ENCODE data around the gene MAPK10. TPM values are rescaled to one million over a fixed set of nuclear protein-coding genes. Genes with fewer than 3 reads are reported as not detected.
A peak's percentile ranks its signal among the peaks of the same experiment; 100 is the strongest.

MAPK10 gene
- total RNA-seq, 5 donors from 2014 or later (not counting 1 experiment from before 2014, with no cell fraction given), result 0.07 to 0.35 TPM; not detected in 3

GRCh38 chr4:85994576-85994975, 365.3 kb downstream of the MAPK10 start:
- Mint-ChIP-seq H3K4me3 (no peak overlapping the region), H3K9me3 (no peaks in the 10 kb centered on the region), H3K4me1 (no peaks in the 10 kb centered on the region), H3K27ac (no peak overlapping the region), H3K27me3 (no peaks in the 10 kb centered on the region), H3K36me3 (no peaks in the 10 kb centered on the region)
- H3K27ac ChIP-seq (ENCODE audit: low read length), result no peak overlapping the region
- ATAC-seq (replicated peaks in 1 of 4), result no peak
- no peak for DNase-seq
- ChIA-PET CTCF (interaction anchor here in 1 of 2 donors (0.6 kb wide), 1 partner anchor 1972 kb away, joined by 3 read pairs; no protein-coding TSS in a partner anchor), POLR2A (no interaction called here)
- no peaks in the 10 kb centered on the region for H3K27me3 ChIP-seq (replicated peaks in 1 of 2; ENCODE audit: control insufficient read depth in 2 of 2, extremely low read depth in 1 of 2, insufficient read depth in 2 of 2, low read length in 1 of 2)
- H3K9me3 ChIP-seq, result no peaks in the 10 kb centered on the region
- no peak overlapping the region for H3K4me3 ChIP-seq (ENCODE audit: control insufficient read depth in 1 of 2, extremely low read depth in 1 of 2, low read length in 1 of 2)
- no peaks in the 10 kb centered on the region for H3K36me3 ChIP-seq (ENCODE audit: control insufficient read depth in 2 of 2, extremely low read depth in 1 of 2, insufficient read depth in 1 of 2, low read length in 1 of 2)
- H3K4me1 ChIP-seq (ENCODE audit: control insufficient read depth in 1 of 2, extremely low read depth in 1 of 2, insufficient read depth in 2 of 2, low read length in 2 of 2), result no peaks in the 10 kb centered on the region

GRCh38 chr4:85993641-85994040, 366.2 kb downstream of the MAPK10 start:
- Histone ChIP-seq H3K9me3 (no peaks in the 10 kb centered on the region), H3K36me3 (ENCODE audit: control insufficient read depth in 2 of 2, extremely low read depth in 1 of 2, insufficient read depth in 1 of 2, low read length in 1 of 2) (no peaks in the 10 kb centered on the region), H3K27ac (ENCODE audit: low read length) (no peak overlapping the region), H3K27me3 (replicated peaks in 1 of 2; ENCODE audit: control insufficient read depth in 2 of 2, extremely low read depth in 1 of 2, insufficient read depth in 2 of 2, low read length in 1 of 2) (no peaks in the 10 kb centered on the region), H3K4me3 (ENCODE audit: control insufficient read depth in 1 of 2, extremely low read depth in 1 of 2, low read length in 1 of 2) (no peak overlapping the region), H3K4me1 (ENCODE audit: control insufficient read depth in 1 of 2, extremely low read depth in 1 of 2, insufficient read depth in 2 of 2, low read length in 2 of 2) (no peaks in the 10 kb centered on the region)
- no CpG with 5 or more reads among the region's 2 CpGs for WGBS (ENCODE audit: insufficient coverage)
- CTCF ChIA-PET, result no interaction called here
- Mint-ChIP-seq H3K27me3 (no peaks in the 10 kb centered on the region), H3K36me3 (no peaks in the 10 kb centered on the region), H3K4me1 (no peaks in the 10 kb centered on the region), H3K9me3 (no peaks in the 10 kb centered on the region), H3K27ac (no peak overlapping the region), H3K4me3 (no peak overlapping the region)
- ATAC-seq (replicated peaks in 1 of 4) (no peak), DNase-seq (no peak)
- POLR2A ChIA-PET, result no interaction called here

DNA sequence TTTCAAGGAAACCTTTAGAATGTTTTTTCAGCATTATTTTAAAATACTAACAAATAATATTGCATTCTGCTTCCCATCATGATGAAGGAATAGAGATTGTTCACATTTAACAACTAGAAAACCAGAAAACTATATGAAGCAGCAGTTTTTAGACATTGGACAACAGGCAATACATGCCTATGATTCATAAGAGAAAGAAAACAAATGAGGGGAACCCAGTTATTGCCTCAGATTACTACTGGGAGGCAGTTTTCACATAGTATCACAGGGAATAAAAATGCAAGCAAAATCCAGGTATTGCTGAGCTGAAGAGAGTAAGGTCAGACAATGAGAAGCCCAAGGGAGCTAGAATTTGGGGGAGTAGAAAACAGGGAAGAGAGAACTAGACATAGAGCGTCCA, 373.6 kb downstream of the MAPK10 start:
- CTCF ChIA-PET, result no interaction called here
- Histone ChIP-seq H3K27ac (ENCODE audit: low read length) (no peak overlapping the region), H3K4me1 (ENCODE audit: control insufficient read depth in 1 of 2, extremely low read depth in 1 of 2, insufficient read depth in 2 of 2, low read length in 2 of 2) (no peaks in the 10 kb centered on the region), H3K4me3 (ENCODE audit: control insufficient read depth in 1 of 2, extremely low read depth in 1 of 2, low read length in 1 of 2) (no peak overlapping the region), H3K9me3 (no peaks in the 10 kb centered on the region), H3K27me3 (replicated peaks in 1 of 2; ENCODE audit: control insufficient read depth in 2 of 2, extremely low read depth in 1 of 2, insufficient read depth in 2 of 2, low read length in 1 of 2) (no peaks in the 10 kb centered on the region), H3K36me3 (ENCODE audit: control insufficient read depth in 2 of 2, extremely low read depth in 1 of 2, insufficient read depth in 1 of 2, low read length in 1 of 2) (no peaks in the 10 kb centered on the region)
- Mint-ChIP-seq H3K27me3 (peaks cover 0 to 5% of the 10 kb centered on the region in 2 donors), H3K27ac (no peak overlapping the region), H3K4me1 (no peaks in the 10 kb centered on the region), H3K4me3 (no peak overlapping the region), H3K36me3 (no peaks in the 10 kb centered on the region), H3K9me3 (peaks cover 0 to 4% (median 0%) of the 10 kb centered on the region in 3 donors)
- WGBS (ENCODE audit: insufficient coverage), result no CpG with 5 or more reads among the region's 1 CpG
- no peak for DNase-seq
- no peak for ATAC-seq (replicated peaks in 1 of 4)
- POLR2A ChIA-PET, result no interaction called here

DNA sequence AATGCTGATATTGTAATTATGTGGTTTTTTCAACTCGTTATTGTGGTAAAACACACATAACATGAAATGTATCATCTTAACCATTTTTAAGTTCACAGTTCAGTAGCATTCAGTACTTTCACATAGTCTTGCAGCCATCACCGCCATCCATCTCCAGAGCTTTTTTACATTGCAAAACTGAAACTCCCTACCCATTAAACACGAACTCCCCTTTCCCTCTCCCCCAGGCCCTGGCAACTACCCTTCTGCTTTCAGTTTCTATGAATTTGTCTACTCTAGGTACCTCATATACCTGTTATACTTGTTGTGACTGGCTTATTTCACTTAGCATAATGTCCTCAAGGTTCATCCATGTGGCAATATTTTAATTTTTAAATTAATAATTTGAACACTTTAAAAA, 380.6 kb downstream of the MAPK10 start:
- H3K27me3 Mint-ChIP-seq, result peaks cover 0 to 5% of the 10 kb centered on the region in 2 donors
- WGBS (ENCODE audit: insufficient coverage), result 44% methylated on average over 2 of the region's 3 CpGs
- ATAC-seq (replicated peaks in 1 of 4) (no peak), DNase-seq (no peak)
- H3K4me3 Mint-ChIP-seq, result no peak overlapping the region
- Histone ChIP-seq H3K27me3 (replicated peaks in 1 of 2; ENCODE audit: control insufficient read depth in 2 of 2, extremely low read depth in 1 of 2, insufficient read depth in 2 of 2, low read length in 1 of 2) (no peaks in the 10 kb centered on the region), H3K36me3 (ENCODE audit: control insufficient read depth in 2 of 2, extremely low read depth in 1 of 2, insufficient read depth in 1 of 2, low read length in 1 of 2) (no peaks in the 10 kb centered on the region), H3K9me3 (no peaks in the 10 kb centered on the region), H3K4me3 (ENCODE audit: control insufficient read depth in 1 of 2, extremely low read depth in 1 of 2, low read length in 1 of 2) (no peak overlapping the region), H3K27ac (ENCODE audit: low read length) (no peak overlapping the region), H3K4me1 (ENCODE audit: control insufficient read depth in 1 of 2, extremely low read depth in 1 of 2, insufficient read depth in 2 of 2, low read length in 2 of 2) (no peaks in the 10 kb centered on the region)
- H3K4me1 Mint-ChIP-seq, result no peaks in the 10 kb centered on the region
- H3K9me3 Mint-ChIP-seq, result peaks cover 0 to 4% (median 0%) of the 10 kb centered on the region in 3 donors
- no peak overlapping the region for H3K27ac Mint-ChIP-seq
- H3K36me3 Mint-ChIP-seq, result no peaks in the 10 kb centered on the region
- ChIA-PET CTCF (no interaction called here), POLR2A (no interaction called here)

DNA sequence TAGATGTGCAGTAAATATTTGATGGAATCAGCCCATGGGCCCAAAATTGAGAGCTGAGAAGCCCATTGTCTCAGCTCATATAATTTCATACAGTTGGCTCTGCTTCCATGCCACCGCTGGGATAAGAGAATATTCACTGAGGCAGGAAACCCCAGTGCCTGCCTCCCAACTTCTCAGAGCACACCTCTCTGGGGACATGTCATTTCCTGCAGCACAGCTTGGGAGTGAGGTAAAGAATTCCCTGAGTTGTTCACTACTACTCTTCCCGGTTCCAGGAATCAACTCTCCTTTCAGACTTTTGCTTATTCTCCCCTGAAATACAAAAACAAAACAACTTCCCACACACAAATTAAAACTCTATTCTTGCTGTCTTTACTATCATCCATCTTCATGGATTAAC, 389.3 kb downstream of the MAPK10 start:
- Mint-ChIP-seq H3K4me3 (no peak overlapping the region), H3K36me3 (no peaks in the 10 kb centered on the region), H3K9me3 (no peaks in the 10 kb centered on the region), H3K27ac (no peak overlapping the region), H3K4me1 (no peaks in the 10 kb centered on the region), H3K27me3 (no peaks in the 10 kb centered on the region)
- H3K4me1 ChIP-seq (ENCODE audit: control insufficient read depth in 1 of 2, extremely low read depth in 1 of 2, insufficient read depth in 2 of 2, low read length in 2 of 2), result no peaks in the 10 kb centered on the region
- no peak overlapping the region for H3K4me3 ChIP-seq (ENCODE audit: control insufficient read depth in 1 of 2, extremely low read depth in 1 of 2, low read length in 1 of 2)
- DNase-seq, result no peak
- POLR2A ChIA-PET, result no interaction called here
- H3K36me3 ChIP-seq (ENCODE audit: control insufficient read depth in 2 of 2, extremely low read depth in 1 of 2, insufficient read depth in 1 of 2, low read length in 1 of 2), result no peaks in the 10 kb centered on the region
- WGBS (ENCODE audit: insufficient coverage), result no CpG with 5 or more reads among the region's 2 CpGs
- CTCF ChIA-PET, result no interaction called here
- H3K27me3 ChIP-seq (replicated peaks in 1 of 2; ENCODE audit: control insufficient read depth in 2 of 2, extremely low read depth in 1 of 2, insufficient read depth in 2 of 2, low read length in 1 of 2), result no peaks in the 10 kb centered on the region
- no peak overlapping the region for H3K27ac ChIP-seq (ENCODE audit: low read length)
- no peaks in the 10 kb centered on the region for H3K9me3 ChIP-seq
- ATAC-seq (replicated peaks in 1 of 4), result no peak

DNA sequence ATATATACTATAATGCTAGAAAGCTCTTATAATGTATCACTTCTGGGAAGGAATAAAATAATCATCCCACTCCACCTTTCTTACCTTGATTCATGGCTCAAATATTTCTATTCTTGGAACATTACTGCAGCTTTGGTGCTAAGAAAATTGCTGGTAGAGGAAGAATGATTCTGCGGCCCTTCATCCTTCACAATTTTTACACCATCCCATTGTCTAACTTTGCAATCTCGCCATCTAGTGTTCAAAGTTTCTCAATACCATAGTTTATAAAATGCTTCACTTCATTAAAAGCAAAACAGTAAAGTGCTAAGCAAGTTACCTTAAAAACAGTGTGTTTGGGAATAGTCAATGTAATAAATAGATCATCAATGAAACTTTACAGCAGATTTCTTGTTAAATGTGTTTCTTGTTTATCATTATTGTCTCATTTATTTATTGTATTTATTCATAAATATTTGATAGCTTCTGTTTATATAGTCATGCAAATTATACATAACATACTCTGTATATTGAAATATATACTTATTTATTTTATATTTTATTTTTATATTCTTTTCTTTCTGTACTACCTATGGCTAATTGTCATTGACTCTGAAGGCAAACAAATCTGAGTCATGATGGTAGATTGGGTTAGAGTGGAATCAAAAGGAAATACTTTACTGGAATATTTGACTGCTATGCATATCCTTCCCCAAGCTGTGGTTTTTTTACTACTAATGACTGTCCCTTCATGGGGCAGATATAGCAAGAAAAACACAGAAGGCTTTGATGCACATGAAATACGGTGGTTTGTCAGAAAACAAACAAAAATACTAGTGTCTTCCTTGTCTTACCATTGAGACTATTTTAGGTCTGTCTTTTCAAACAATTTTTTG, 390.7 kb downstream of the MAPK10 start:
- Mint-ChIP-seq H3K36me3 (no peaks in the 10 kb centered on the region), H3K4me3 (no peak overlapping the region), H3K27ac (no peak overlapping the region), H3K4me1 (no peaks in the 10 kb centered on the region), H3K27me3 (no peaks in the 10 kb centered on the region), H3K9me3 (peaks cover 0 to 3% (median 2%) of the 10 kb centered on the region in 3 donors)
- no peaks in the 10 kb centered on the region for H3K4me1 ChIP-seq (ENCODE audit: control insufficient read depth in 1 of 2, extremely low read depth in 1 of 2, insufficient read depth in 2 of 2, low read length in 2 of 2)
- DNase-seq (peak in 1 of 35 experiments; percentile 1), ATAC-seq (replicated peaks in 1 of 4) (no peak)
- ChIA-PET POLR2A (no interaction called here), CTCF (interaction anchor here in 1 of 2 donors (0.7 kb wide), 1 partner anchor 59 kb away, joined by 3 read pairs; no protein-coding TSS in a partner anchor)
- no peaks in the 10 kb centered on the region for H3K27me3 ChIP-seq (replicated peaks in 1 of 2; ENCODE audit: control insufficient read depth in 2 of 2, extremely low read depth in 1 of 2, insufficient read depth in 2 of 2, low read length in 1 of 2)
- no peaks in the 10 kb centered on the region for H3K9me3 ChIP-seq
- H3K4me3 ChIP-seq (ENCODE audit: control insufficient read depth in 1 of 2, extremely low read depth in 1 of 2, low read length in 1 of 2), result no peak overlapping the region
- no peak overlapping the region for H3K27ac ChIP-seq (ENCODE audit: low read length)
- WGBS (ENCODE audit: insufficient coverage), result no CpG with 5 or more reads among the region's 3 CpGs
- H3K36me3 ChIP-seq (ENCODE audit: control insufficient read depth in 2 of 2, extremely low read depth in 1 of 2, insufficient read depth in 1 of 2, low read length in 1 of 2), result no peaks in the 10 kb centered on the region
